SK-MEL-5 (cell line): ENCODE measurements around the gene SLF2. TPM values are rescaled to one million over a fixed set of nuclear protein-coding genes. Genes with fewer than 3 reads are reported as not detected.

Experiments used
- DNase-seq: peaks from one replicate; pipeline ENCODE4 v3.0.0-alpha.2; 2016; ENCODE audit warnings: low read depth, low spot score
- in situ Hi-C: cut with HindIII; loops from 2 replicates; pipeline ENCODE4 v1.10.0; 2016; ENCODE audit warnings: low sequenced_read_pairs, high pct_unique_total_duplicates, low pct_unique_long_range_greater_than_20kb
- polyA plus RNA-seq, 2 experiments: library from polyadenylated mRNA; depleted of rRNA; stranded (reverse); fragments of >200 nt; gene quantifications; 2 replicates each; pipeline ENCODE4 v1.2.3, GENCODE V29; 2015
- total RNA-seq: library from RNA; depleted of rRNA; stranded (reverse); fragments of >200 nt; shearing (Covaris generic); gene quantifications from 2 replicates; pipeline ENCODE4 v1.2.3, GENCODE V29; 2014; rRNA removed

The SLF2 gene
- 21.8 and 24.4 TPM in 2 replicates for total RNA-seq
- 9.9 and 13.8 TPM in 2 replicates for polyA plus RNA-seq (2015; cell fraction: cytosol; rRNA removed)
- polyA plus RNA-seq (2015; cell fraction: nucleus; rRNA removed): 39.7 and 44.5 TPM in 2 replicates

- DNase-seq: peak; percentile 97
- in situ Hi-C loops: no loop called here
These were observed at the start of gene SLF2 for GRCh38 chr10:100912605-100913469. Gene SLF2, plus strand, starts transcription at chr10:100912963. Its CDS starts 148 bp downstream, at chr10:100913111.

DNA sequence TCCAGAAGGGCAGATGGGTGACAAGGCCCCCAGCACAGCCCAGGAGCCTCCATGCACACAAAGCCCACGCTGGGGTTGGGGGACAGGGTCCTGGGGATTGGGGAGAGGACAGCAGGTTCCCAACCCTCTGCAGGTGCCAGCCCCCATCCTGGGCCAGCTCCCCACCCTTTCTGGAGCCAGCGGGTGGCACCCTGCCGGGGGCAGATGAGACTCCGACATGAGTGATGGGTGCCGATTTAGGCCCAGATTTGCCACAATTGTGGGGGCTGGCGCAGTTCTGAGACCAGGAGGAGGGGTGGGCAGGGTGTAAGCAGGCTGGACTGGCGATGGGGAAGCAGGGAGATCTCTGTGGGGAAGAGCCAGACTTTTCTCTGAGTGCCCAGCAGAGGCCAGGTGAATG lies 49.3 kb upstream of the SLF2 start:
- in situ Hi-C loops: no loop called here
- no peak for DNase-seq

- DNase-seq: no peak
- in situ Hi-C loops: no loop called here
These were observed 48.5 kb upstream of the SLF2 start for GRCh38 chr10:100864036-100864885.

DNA sequence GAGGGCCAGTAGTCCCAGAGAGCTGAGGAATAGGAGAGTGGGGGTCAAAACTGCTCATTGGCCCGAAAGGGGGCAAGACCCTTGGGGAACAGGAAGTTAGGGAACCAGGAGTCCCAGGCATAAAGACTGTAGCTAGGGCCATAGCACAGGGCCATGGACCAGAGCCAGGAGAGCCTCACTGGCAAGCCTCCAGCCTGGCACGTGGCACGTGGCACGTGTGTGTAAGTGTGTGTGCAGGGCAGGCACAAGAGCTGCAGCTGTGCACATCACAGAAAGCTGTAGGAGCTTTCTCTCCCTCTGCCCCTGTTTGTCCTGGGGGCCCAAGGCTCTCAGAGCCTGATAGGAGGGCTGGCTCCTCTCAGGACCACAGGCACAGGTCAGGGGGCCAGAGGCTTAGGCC lies 47.8 kb upstream of the SLF2 start:
- in situ Hi-C loops: no loop called here
- DNase-seq: no peak

GRCh38 chr10:100866010-100866409 lies 46.8 kb upstream of the SLF2 start:
- in situ Hi-C loops: no loop called here
- no peak for DNase-seq

GRCh38 chr10:100866575-100867098 lies 46.1 kb upstream of the SLF2 start:
- DNase-seq: no peak
- in situ Hi-C loops: no loop called here

GRCh38 chr10:100867261-100867963 lies 45.4 kb upstream of the SLF2 start:
- in situ Hi-C loops: no loop called here

DNA sequence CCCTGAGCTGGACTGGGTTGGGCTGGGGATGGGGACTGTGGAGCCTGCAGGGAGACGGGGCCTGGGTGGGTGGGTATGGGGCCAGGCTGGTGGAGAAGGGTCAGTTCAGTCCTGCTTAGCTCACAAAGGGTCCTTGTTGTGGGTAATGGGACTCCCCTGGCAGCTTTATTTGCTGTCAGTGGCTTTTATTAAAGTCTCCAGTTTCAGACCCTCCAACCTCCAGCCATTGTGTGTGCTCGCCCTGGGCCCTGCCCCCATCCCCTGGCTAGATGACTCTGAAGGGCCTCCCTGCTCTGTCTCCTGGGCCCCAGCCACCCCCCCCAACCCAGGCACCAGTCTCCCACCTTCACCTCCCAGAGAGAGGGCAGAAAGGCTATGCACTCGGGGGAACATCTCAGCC lies 44.4 kb upstream of the SLF2 start:
- DNase-seq: no peak
- in situ Hi-C loops: no loop called here

More at GRCh38 chr10:100867261-100867963, 45.4 kb upstream of the SLF2 start:
- DNase-seq: no peak

DNA sequence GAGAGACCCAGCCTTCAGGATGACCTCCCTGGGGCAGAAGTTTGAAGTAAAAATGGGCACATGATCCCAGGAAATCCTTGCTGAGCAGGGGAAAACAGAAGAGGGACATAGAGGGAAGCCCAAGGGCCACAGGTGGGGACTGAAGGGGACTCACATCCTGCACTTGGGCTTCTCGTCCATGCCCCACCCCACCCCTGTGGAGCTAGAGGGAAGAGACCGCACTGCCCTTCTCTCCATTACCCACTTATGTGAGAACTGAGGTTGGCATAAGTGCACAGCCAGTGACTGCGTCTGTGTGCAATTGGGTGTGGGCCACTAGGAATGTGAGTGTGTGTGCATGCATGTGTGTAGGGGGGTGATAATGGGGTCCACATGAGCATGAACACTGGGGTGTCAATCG lies 43.4 kb upstream of the SLF2 start:
- in situ Hi-C loops: no loop called here
- no peak for DNase-seq

GRCh38 chr10:100872034-100872791 lies 40.5 kb upstream of the SLF2 start:
- in situ Hi-C loops: no loop called here

DNA sequence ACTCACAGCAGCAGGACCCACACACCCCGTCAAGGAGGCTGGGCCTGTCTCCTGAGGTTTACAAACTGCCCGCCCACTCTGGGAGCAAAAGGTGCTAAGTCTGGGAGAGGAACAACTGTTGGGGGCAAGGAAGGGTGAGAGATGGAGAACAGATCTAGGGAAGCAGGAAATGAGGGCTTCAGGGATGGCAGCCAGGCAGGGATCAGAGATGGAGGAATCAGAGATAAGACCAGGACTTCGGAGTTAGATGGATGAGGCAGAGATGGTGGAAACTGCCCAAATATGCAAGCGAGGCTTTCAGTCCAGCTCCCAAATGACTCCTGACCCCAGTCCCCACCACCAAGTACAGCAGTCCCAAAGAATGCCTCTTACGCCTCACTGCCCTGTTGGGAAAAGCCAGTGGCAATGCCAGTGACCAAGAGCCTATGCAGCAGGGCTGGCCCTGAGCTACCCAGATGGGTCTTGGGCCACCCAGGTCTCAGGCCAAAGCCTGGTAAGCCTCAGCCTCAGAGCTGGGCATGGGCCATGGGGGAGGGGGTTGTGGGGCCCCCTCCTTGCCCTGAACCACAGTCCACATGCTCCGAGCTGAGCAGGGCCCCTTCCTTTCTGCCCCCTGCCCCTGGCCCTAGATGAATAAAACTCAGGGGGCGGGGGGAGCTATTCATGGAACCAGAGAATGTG lies 39.5 kb upstream of the SLF2 start:
- in situ Hi-C loops: no loop called here
- no peak for DNase-seq

More at GRCh38 chr10:100872034-100872791, 40.5 kb upstream of the SLF2 start:
- peak; percentile 62 for DNase-seq

DNA sequence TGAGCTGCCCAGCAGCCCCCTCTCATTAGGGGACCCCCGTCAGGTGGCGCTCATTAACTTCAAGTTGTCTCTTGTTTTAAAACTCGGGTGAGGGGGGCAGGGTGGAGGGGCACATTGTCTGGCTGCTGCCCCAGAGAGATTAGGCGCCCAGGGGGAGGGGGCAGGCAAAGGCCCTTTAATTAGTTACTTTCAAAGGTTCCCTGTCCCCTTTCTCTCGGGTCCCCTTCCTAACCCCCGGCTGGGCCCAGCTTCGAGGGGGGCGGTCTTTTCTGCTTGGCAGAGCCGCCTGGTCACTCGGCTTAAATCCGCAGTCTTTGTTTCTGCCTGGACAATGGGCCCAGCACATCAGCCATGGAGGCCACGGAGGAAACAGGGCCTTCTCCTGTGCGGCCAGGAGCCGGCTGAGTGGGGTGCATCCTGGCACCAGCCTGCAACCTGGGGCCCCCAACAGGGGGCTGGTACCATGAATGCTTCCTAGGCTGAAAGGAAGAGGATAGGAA lies 38.9 kb upstream of the SLF2 start:
- DNase-seq: no peak

DNA sequence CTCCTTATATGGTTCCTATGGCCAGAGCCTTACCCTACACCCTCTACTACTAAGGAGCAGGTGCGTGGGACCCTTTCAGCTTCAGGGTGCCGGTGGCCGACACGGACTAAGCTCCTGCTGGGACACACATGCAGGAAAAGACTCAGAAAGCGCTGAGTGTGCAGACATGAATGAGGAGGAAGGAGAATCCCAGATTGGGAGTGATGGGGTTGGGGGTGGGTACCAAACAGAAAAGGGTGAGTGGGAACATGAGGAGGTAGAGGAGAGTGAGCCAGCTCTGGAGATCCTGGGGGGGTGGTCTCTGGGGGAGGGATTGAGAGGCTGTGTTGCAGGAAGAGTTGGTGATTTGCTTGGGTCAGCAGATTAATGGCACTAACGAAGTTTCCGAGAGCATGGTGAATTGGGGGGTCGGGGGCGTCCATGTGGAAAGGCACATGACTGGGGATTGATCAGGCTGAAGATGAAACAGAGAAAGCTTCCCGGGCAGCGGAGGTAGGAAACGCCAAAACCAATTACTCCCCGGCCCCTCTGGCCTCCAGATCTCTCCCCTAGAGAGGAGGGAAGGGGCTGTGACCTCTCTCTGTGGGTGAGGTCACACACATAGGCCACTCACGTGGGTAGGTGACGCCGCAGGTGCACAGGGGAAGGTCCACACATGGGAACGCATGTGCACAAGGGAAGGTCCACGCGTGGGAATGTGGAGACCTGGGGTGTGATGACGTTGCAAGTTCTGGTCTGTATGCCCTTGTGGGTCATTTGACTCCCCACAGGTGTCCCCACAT lies 37.9 kb upstream of the SLF2 start:
- in situ Hi-C loops: loop anchor here (25.0 kb wide), 1 partner anchor 313 kb away; no protein-coding TSS in a partner anchor
- DNase-seq: no peak

More for the DNA sequence above, 38.9 kb upstream of the SLF2 start:
- in situ Hi-C loops: no loop called here

GRCh38 chr10:100875484-100876166 lies 37.1 kb upstream of the SLF2 start:
- no peak for DNase-seq
- in situ Hi-C loops: loop anchor here (25.0 kb wide), 1 partner anchor 313 kb away; no protein-coding TSS in a partner anchor
